WTC11 (cell line): Measurements from ENCODE around the gene ANXA6. TPM values are rescaled to one million over a fixed set of nuclear protein-coding genes. Genes with fewer than 3 reads are reported as not detected.

Experiments used
- ATAC-seq: fragments of 200-7000 bp; cut with Tn5 transposase; 2 replicates; pipeline ENCODE4 v1.10.0; 2021; ENCODE audit warnings: mild to moderate bottlenecking, moderate library complexity
- CTCF ChIA-PET: fragments of 300-600 bp; sonication (Branson Sonifier 250); formaldehyde crosslinking; loops from one replicate; lab custom pipeline; 2021; ENCODE audit warnings: antibody characterized with exemption; lab: Charles Lee
- POLR2A ChIA-PET: fragments of 350-600 bp; sonication (Branson Sonifier 250); formaldehyde crosslinking; loops from one replicate; lab custom pipeline; 2021; ENCODE audit warnings: antibody characterized with exemption; lab: Charles Lee
- DNase-seq: peaks from one replicate; pipeline ENCODE4 v3.0.0; 2021; ENCODE audit warnings: low spot score
- H3K27ac Mint-ChIP-seq: 2 replicates; pipeline ENCODE4 v1.8.0; 2021; ENCODE audit warnings: mixed read lengths
- H3K27me3 Mint-ChIP-seq: 2 replicates; pipeline ENCODE4 v1.8.0; 2021; ENCODE audit warnings: low read depth, mild to moderate bottlenecking, moderate library complexity, mixed read lengths
- H3K36me3 Mint-ChIP-seq: 2 replicates; pipeline ENCODE4 v1.8.0; 2021; ENCODE audit warnings: mixed read lengths
- H3K4me1 Mint-ChIP-seq: 2 replicates; pipeline ENCODE4 v1.8.0; 2022; ENCODE audit warnings: mixed read lengths
- H3K4me3 Mint-ChIP-seq: 2 replicates; pipeline ENCODE4 v1.8.0; 2021; ENCODE audit warnings: mild to moderate bottlenecking, moderate library complexity, mixed read lengths
- H3K9me3 Mint-ChIP-seq: 2 replicates; pipeline ENCODE4 v1.8.0; 2021; ENCODE audit warnings: mixed read lengths
- AR ChIP-seq: fragments of 250-450 bp; sonication (Bioruptor Pico); IDR thresholded peaks from 2 replicates; pipeline ENCODE4 v1.9.0; 2021; ENCODE audit warnings: mild to moderate bottlenecking
- E2F1 ChIP-seq: sonication (generic); formaldehyde crosslinking; IDR thresholded peaks from 2 replicates; pipeline ENCODE4 v1.8.0; 2022; ENCODE audit warnings: mild to moderate bottlenecking, missing genetic modification reagents
- ESRRA ChIP-seq: sonication (generic); formaldehyde crosslinking; IDR thresholded peaks from 2 replicates; pipeline ENCODE4 v1.8.1; 2022; ENCODE audit warnings: mild to moderate bottlenecking, missing genetic modification reagents, borderline replicate concordance
- FOXK1 ChIP-seq: sonication (generic); formaldehyde crosslinking; IDR thresholded peaks from 2 replicates; pipeline ENCODE4 v1.8.0; 2022; ENCODE audit warnings: mild to moderate bottlenecking, moderate library complexity, missing genetic modification reagents
- HMGA2 ChIP-seq: fragments of 250-450 bp; sonication (Bioruptor Pico); IDR thresholded peaks from 2 replicates; pipeline ENCODE4 v1.4.0; 2021; ENCODE audit warnings: mild to moderate bottlenecking, moderate library complexity
- OVOL2 ChIP-seq: fragments of 250-450 bp; sonication (Bioruptor Pico); IDR thresholded peaks from 2 replicates; pipeline ENCODE4 v1.9.0; 2021; ENCODE audit warnings: mild to moderate bottlenecking, borderline replicate concordance
- PRRX2 ChIP-seq: fragments of 250-450 bp; sonication (Bioruptor Pico); IDR thresholded peaks from 2 replicates; pipeline ENCODE4 v1.8.0; 2021; ENCODE audit warnings: mild to moderate bottlenecking
- RELA ChIP-seq: sonication (generic); formaldehyde crosslinking; IDR thresholded peaks from 2 replicates; pipeline ENCODE4 v1.8.1; 2022; ENCODE audit warnings: missing genetic modification reagents, mild to moderate bottlenecking, borderline replicate concordance
- RORB ChIP-seq: fragments of 250-450 bp; sonication (Bioruptor Pico); IDR thresholded peaks from 2 replicates; pipeline ENCODE4 v1.9.0; 2021; ENCODE audit warnings: mild to moderate bottlenecking
- SMAD3 ChIP-seq: sonication (generic); formaldehyde crosslinking; IDR thresholded peaks from 2 replicates; pipeline ENCODE4 v1.8.0; 2022; ENCODE audit warnings: missing genetic modification reagents, mild to moderate bottlenecking, borderline replicate concordance
- TEAD1 ChIP-seq: sonication (generic); formaldehyde crosslinking; IDR thresholded peaks from 2 replicates; pipeline ENCODE4 v1.8.0; 2022; ENCODE audit warnings: mild to moderate bottlenecking, missing genetic modification reagents
- ZBTB21 ChIP-seq: sonication (generic); formaldehyde crosslinking; IDR thresholded peaks from 2 replicates; pipeline ENCODE4 v1.8.1; 2023; ENCODE audit warnings: mild to moderate bottlenecking, missing genetic modification reagents, borderline replicate concordance
- ZBTB43 ChIP-seq: sonication (generic); formaldehyde crosslinking; IDR thresholded peaks from 2 replicates; pipeline ENCODE4 v1.8.1; 2023; ENCODE audit warnings: mild to moderate bottlenecking, missing genetic modification reagents
- ZNF232 ChIP-seq: sonication (generic); formaldehyde crosslinking; IDR thresholded peaks from 2 replicates; pipeline ENCODE4 v1.8.0; 2022; ENCODE audit warnings: mild to moderate bottlenecking, missing genetic modification reagents
- ZNF281 ChIP-seq: sonication (generic); formaldehyde crosslinking; IDR thresholded peaks from 2 replicates; pipeline ENCODE4 v1.8.0; 2023; ENCODE audit warnings: mild to moderate bottlenecking, missing genetic modification reagents
- total RNA-seq: library from RNA; stranded (reverse); gene quantifications from 3 replicates; pipeline ENCODE4 v1.2.3, GENCODE V29; 2021
- TF ChIP-seq, protein P1 (sequence below): sonication (generic); formaldehyde crosslinking; IDR thresholded peaks from 2 replicates; pipeline ENCODE4 v1.8.1; 2023; ENCODE audit warnings: mild to moderate bottlenecking, missing genetic modification reagents, borderline replicate concordance
- TF ChIP-seq, protein P2 (sequence below): sonication (generic); formaldehyde crosslinking; IDR thresholded peaks from 2 replicates; pipeline ENCODE4 v1.8.1; 2023; ENCODE audit warnings: mild to moderate bottlenecking, moderate library complexity, missing genetic modification reagents
- TF ChIP-seq, protein P3 (sequence below): fragments of 250-450 bp; sonication (Bioruptor Pico); IDR thresholded peaks from 2 replicates; pipeline ENCODE4 v1.9.0; 2021; ENCODE audit warnings: moderate library complexity, mild to moderate bottlenecking, inconsistent platforms, borderline replicate concordance

ANXA6 gene
- total RNA-seq, 1 experiment from 2014 or later, result 92.8 TPM

DNA sequence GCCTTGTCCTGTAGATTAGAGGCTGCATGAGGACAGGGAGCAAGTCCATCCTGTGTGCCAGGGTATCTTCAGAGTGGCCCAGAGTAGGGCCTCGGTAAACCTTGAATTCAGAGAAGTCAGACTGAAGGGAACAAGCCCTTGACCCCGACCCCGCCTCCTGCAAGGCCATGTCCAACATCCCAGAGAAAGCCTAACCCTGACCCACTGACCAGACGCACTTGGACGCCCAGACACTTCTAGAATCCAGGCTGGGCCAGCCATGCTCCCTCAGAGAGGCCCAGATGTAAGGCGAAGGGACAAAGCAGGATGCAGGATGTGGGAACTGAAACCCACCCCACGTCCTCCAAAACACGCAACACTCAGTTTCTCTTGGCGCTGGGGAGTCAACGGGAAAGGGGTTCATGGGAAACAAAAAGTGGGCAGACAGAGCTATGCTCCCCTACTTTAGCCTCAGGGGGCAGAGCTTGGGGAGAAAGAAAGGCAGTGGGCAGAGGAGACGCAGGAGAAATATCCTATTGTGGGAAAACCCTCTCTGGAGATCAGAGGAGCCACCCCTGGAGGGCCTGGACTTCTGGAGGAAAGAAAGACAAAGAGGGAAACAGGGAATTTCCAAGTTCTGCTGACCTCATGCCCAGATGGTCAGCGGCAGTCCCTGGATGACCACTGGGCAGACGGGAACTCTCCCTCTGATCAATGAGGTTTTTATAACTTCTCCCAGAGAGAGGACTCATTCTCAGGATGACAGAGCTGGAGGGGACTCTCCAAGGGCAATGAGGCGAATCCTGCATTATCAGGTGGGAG is 89.7 kb downstream of the ANXA6 start:
- Mint-ChIP-seq H3K4me3 (no peak overlapping the region), H3K27ac (peak overlapping the region; percentile 82)
- DNase-seq, result no peak

More for the DNA sequence above, 89.7 kb downstream of the ANXA6 start:
- ChIA-PET POLR2A (no interaction called here), CTCF (interaction anchor here (0.8 to 3.5 kb wide), 6 partner anchors 10 to 48 kb away, joined by 3 to 20 read pairs (median 4); no protein-coding TSS in a partner anchor)
- Mint-ChIP-seq H3K4me1 (peaks cover 17% of the 10 kb centered on the region), H3K9me3 (no peaks in the 10 kb centered on the region), H3K36me3 (peaks cover 13% of the 10 kb centered on the region; the same call in 1 of the 2 replicates), H3K27me3 (no peaks in the 10 kb centered on the region)
- TF ChIP-seq AR (CRISPR knock-in tag) (no peak), RELA (no peak), ESRRA (CRISPR knock-in tag) (no peak), SMAD3 (CRISPR knock-in tag) (no peak), E2F1 (CRISPR knock-in tag) (no peak), ZNF232 (CRISPR knock-in tag) (no peak), FOXK1 (no peak), PRRX2 (CRISPR knock-in tag) (no peak), RORB (CRISPR knock-in tag) (no peak), ZBTB43 (CRISPR knock-in tag) (no peak), ZNF281 (CRISPR knock-in tag) (no peak), HMGA2 (CRISPR knock-in tag) (no peak), TEAD1 (CRISPR knock-in tag) (no peak), OVOL2 (no peak), ZBTB21 (CRISPR knock-in tag) (no peak)
- TF ChIP-seq, protein P1, sequence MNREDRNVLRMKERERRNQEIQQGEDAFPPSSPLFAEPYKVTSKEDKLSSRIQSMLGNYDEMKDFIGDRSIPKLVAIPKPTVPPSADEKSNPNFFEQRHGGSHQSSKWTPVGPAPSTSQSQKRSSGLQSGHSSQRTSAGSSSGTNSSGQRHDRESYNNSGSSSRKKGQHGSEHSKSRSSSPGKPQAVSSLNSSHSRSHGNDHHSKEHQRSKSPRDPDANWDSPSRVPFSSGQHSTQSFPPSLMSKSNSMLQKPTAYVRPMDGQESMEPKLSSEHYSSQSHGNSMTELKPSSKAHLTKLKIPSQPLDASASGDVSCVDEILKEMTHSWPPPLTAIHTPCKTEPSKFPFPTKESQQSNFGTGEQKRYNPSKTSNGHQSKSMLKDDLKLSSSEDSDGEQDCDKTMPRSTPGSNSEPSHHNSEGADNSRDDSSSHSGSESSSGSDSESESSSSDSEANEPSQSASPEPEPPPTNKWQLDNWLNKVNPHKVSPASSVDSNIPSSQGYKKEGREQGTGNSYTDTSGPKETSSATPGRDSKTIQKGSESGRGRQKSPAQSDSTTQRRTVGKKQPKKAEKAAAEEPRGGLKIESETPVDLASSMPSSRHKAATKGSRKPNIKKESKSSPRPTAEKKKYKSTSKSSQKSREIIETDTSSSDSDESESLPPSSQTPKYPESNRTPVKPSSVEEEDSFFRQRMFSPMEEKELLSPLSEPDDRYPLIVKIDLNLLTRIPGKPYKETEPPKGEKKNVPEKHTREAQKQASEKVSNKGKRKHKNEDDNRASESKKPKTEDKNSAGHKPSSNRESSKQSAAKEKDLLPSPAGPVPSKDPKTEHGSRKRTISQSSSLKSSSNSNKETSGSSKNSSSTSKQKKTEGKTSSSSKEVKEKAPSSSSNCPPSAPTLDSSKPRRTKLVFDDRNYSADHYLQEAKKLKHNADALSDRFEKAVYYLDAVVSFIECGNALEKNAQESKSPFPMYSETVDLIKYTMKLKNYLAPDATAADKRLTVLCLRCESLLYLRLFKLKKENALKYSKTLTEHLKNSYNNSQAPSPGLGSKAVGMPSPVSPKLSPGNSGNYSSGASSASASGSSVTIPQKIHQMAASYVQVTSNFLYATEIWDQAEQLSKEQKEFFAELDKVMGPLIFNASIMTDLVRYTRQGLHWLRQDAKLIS, result no peak
- TF ChIP-seq, protein P2, sequence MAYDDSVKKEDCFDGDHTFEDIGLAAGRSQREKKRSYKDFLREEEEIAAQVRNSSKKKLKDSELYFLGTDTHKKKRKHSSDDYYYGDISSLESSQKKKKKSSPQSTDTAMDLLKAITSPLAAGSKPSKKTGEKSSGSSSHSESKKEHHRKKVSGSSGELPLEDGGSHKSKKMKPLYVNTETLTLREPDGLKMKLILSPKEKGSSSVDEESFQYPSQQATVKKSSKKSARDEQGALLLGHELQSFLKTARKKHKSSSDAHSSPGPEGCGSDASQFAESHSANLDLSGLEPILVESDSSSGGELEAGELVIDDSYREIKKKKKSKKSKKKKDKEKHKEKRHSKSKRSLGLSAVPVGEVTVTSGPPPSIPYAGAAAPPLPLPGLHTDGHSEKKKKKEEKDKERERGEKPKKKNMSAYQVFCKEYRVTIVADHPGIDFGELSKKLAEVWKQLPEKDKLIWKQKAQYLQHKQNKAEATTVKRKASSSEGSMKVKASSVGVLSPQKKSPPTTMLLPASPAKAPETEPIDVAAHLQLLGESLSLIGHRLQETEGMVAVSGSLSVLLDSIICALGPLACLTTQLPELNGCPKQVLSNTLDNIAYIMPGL (CRISPR knock-in tag), result no peak
- TF ChIP-seq, protein P3, sequence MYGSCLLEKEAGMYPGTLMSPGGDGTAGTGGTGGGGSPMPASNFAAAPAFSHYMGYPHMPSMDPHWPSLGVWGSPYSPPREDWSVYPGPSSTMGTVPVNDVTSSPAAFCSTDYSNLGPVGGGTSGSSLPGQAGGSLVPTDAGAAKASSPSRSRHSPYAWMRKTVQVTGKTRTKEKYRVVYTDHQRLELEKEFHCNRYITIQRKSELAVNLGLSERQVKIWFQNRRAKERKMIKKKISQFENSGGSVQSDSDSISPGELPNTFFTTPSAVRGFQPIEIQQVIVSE (CRISPR knock-in tag), result no peak
- peak; percentile 12; the same call in 1 of the 2 replicates for ATAC-seq
